ENCODE results near the gene BICD1.

Gene BICD1

GRCh38 chr12:32344047-32344446 lies 237.4 kb downstream of the BICD1 start:
- TF ChIP-seq CTCF (conservative IDR thresholded peaks at IDR 0.05) = peak; percentile 50
- TF ChIP-seq ZFX (IDR thresholded peaks at IDR 0.05) = no peak
- H3K27ac ChIP-seq = no peak overlapping the region

GRCh38 chr12:32353540-32353939 lies 246.9 kb downstream of the BICD1 start:
- no peak for TF ChIP-seq CTCF (conservative IDR thresholded peaks at IDR 0.05)
- TF ChIP-seq ZFX (IDR thresholded peaks at IDR 0.05) = no peak
- H3K27ac ChIP-seq = no peak overlapping the region

GRCh38 chr12:32357601-32358249 lies 251.1 kb downstream of the BICD1 start:
- TF ChIP-seq ZFX (IDR thresholded peaks at IDR 0.05) = no peak
- TF ChIP-seq CTCF (conservative IDR thresholded peaks at IDR 0.05) = no peak
- H3K27ac ChIP-seq = no peak overlapping the region

- TF ChIP-seq CTCF (conservative IDR thresholded peaks at IDR 0.05) (no peak), ZFX (IDR thresholded peaks at IDR 0.05) (no peak)
- no peak overlapping the region for H3K27ac ChIP-seq
These were observed 254.3 kb downstream of the BICD1 start for GRCh38 chr12:32360956-32361355.

GRCh38 chr12:32362892-32363291 lies 256.2 kb downstream of the BICD1 start:
- no peak overlapping the region for H3K27ac ChIP-seq
- TF ChIP-seq CTCF (conservative IDR thresholded peaks at IDR 0.05) (no peak), ZFX (IDR thresholded peaks at IDR 0.05) (no peak)

- peak; percentile 94 for TF ChIP-seq CTCF (conservative IDR thresholded peaks at IDR 0.05)
- TF ChIP-seq ZFX (IDR thresholded peaks at IDR 0.05) = no peak
- no peak overlapping the region for H3K27ac ChIP-seq
These were observed 258.9 kb downstream of the BICD1 start for GRCh38 chr12:32365473-32366064.

- H3K27ac ChIP-seq = no peak overlapping the region
- TF ChIP-seq ZFX (IDR thresholded peaks at IDR 0.05) (no peak), CTCF (conservative IDR thresholded peaks at IDR 0.05) (no peak)
These were observed 260.1 kb downstream of the BICD1 start for GRCh38 chr12:32366714-32367113.
